Astrocyte of the cerebellum (primary cell): ENCODE data around the gene NTN1.

Experiments
- DNase-seq: peaks from one replicate; pipeline ENCODE4 v3.0.0-alpha.2; 2011; ENCODE audit warnings: low read depth
- H3K4me3 ChIP-seq: 2 replicates; pipeline ENCODE4 v1.5.1; 2011; ENCODE audit warnings: mild to moderate bottlenecking, low read depth, low read length, moderate library complexity
- in situ Hi-C: cut with HindIII; loops from 2 replicates; pipeline ENCODE4 v1.10.0; 2017; ENCODE audit warnings: low sequenced_read_pairs
- TF ChIP-seq, protein P1 (sequence below): IDR thresholded peaks from 2 replicates; pipeline ENCODE4 v1.5.1; 2012; ENCODE audit warnings: low read length, low read depth, moderate library complexity, mild to moderate bottlenecking; ENCODE audit errors: missing control alignments

Gene NTN1

DNA sequence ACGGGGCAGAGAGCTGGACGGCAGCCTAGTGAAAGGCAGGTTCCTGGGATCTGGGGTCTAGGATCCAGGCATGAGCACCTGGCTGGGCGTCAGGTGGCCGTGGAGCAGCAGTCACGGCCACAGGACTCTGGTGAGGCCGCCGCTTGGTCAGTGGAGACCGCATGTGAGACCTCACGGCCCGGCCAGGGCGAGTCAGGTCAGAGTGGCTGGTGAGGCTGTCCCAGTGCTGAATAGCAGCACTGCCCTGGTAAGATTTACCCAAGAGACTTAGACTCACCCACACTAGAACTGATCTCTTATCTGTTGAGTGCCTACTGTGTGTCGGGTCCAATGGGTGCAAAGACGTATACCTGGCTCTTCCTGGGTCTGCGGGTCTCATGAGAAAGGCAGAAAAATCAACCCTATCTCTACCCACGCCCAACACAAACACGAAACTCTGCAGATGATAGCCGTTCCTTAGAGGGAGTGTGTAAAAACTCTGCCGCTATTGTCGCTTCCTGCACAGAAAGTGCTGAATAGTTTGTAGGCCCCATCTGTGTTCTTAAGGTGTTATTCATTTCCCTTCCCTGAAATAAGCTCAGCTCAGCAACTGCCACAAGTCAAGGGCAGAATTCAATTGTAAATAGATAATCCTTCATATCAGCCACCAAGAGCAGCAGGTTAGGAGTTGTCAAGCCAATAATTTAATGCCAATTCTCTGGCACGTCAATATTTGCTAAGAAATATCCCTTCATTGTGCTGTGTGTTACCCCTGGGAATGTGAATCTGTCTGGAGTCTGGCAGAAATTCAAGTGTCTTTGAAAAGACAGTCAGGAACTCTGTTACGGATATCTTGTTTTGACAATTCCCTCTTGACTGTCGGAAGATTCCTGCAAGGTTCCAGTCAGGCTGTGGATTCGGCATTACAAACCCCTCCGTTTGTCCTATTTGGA, 240.0 kb downstream of the NTN1 start:
- in situ Hi-C loops: no loop called here
- no peak overlapping the region for H3K4me3 ChIP-seq
- DNase-seq: no peak
- TF ChIP-seq, protein P1, sequence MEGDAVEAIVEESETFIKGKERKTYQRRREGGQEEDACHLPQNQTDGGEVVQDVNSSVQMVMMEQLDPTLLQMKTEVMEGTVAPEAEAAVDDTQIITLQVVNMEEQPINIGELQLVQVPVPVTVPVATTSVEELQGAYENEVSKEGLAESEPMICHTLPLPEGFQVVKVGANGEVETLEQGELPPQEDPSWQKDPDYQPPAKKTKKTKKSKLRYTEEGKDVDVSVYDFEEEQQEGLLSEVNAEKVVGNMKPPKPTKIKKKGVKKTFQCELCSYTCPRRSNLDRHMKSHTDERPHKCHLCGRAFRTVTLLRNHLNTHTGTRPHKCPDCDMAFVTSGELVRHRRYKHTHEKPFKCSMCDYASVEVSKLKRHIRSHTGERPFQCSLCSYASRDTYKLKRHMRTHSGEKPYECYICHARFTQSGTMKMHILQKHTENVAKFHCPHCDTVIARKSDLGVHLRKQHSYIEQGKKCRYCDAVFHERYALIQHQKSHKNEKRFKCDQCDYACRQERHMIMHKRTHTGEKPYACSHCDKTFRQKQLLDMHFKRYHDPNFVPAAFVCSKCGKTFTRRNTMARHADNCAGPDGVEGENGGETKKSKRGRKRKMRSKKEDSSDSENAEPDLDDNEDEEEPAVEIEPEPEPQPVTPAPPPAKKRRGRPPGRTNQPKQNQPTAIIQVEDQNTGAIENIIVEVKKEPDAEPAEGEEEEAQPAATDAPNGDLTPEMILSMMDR: no peak

DNA sequence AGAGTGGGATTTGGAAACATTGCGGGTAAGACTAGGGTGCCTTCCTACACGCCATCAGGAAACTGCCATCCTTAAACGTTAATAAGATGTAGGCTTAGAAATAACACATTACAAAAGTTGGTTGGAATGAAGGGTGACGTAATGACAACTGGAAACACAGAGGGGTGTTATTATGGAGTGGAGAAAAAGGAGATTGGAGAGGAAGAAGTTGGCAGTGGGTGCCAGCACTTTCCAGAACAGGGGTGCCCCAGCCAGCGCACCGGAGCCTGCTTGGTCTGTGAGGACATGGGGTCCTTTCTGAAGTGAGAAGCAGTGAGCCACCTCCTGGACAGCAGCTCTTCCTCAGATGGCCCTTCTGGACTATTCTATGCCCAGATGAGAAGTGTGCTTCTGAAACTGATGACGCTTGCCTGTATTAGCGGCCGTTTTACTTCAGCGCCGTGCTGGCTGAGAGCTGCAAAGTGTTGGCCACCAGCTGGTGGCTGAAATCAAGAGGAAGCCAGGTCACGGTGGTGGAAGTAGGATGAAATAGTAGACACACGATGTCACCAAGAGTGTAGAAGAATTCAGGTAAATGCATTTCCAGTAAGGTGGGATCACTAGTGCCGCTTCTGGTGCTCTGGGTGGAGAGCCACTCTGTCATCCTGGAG, 244.8 kb downstream of the NTN1 start:
- TF ChIP-seq, protein P1: no peak
- in situ Hi-C loops: no loop called here
- H3K4me3 ChIP-seq: no peak overlapping the region
- DNase-seq: no peak

DNA sequence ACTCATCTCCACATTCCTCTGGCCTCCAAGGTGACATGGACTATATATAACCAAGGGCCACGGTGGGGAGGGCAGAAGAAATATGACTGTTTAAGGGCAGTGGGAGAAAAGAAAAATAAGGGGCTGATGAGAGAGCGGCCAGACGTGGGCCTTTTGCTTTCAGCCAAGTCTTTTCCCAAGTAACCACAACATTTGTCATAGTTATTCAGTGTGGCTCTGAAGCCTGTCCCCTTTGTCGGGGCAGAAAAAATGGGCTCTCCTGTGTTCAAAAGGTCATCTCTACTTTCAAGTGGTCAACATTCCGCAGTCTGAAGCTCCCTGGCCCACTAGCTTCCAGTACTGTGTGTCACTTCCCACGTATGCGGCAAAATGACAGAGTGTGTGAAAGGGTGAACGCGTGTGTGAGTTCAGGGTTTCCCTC, 245.4 kb downstream of the NTN1 start:
- H3K4me3 ChIP-seq: no peak overlapping the region
- in situ Hi-C loops: no loop called here
- TF ChIP-seq, protein P1: no peak
- no peak for DNase-seq

DNA sequence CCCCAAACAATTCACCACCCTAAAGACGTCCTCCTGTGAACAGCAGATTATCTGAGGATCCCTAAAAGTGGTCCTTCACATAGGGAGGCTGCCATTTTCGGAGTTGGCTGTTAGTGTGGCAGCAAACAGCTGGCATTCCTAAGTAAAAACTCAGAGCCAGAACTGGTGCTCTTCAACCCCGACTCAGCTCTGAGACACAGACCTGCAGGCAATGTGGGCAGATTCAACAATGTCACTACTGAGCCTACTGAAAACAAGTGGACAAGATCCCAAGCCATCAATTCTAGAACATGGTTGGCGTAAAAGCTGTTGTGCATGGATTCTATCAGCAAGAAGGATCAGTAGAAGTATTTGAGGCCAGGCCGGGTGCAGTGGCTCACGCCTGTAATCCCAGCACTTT, 247.2 kb downstream of the NTN1 start:
- H3K4me3 ChIP-seq: no peak overlapping the region

DNA sequence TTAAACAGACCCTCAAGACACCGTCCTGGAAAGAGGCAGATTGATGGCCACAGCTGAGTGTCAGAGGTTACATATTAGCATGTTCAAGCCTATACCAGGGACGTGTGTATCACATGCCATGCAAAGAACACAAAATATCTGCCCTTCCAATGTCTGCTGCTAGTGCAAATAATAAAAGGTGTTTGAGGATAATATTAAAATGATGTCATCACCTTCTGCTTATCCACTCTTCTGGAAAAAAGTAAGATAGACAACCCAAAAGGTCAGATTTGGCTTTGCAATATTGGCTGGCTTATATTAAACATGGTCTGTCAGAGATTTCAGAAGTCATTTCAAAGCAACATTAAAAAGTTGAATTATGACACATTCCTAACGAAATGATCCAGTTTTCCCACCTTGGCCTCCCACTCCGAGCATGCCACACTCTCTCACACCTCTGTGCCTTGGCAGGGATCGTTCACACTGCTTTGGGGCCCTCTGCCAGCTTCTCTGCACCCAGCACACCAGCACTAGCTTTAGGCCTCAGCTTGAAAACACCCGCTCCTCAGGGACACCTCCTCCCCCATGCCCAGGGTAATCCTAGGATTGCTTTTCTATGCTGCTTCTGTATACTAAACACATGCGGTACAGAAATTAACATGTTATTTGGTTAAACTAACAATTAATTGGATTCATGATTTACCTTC, 248.2 kb downstream of the NTN1 start:
- H3K4me3 ChIP-seq: no peak overlapping the region
- DNase-seq: no peak
- TF ChIP-seq, protein P1: no peak
- in situ Hi-C loops: no loop called here

More for the DNA sequence above, 247.2 kb downstream of the NTN1 start:
- in situ Hi-C loops: no loop called here
- DNase-seq: no peak
- TF ChIP-seq, protein P1: no peak

DNA sequence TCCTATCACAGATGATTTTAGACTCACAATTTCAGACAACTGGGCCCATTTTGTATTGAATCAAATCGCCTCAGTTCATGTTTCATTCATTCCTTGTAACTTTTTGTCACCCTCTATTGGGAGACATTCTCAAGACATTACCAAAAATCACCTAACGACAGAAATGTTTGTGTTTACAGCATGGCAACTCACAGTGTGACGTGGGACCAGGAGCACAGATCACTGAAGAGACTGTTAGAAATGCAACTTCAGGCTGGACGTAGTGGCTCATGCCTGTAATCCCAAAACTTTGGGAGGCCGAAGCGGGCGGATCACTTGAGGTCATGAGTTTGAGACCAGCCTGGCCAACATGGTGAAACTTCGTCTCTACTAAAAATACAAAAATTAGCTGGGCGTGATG, 249.6 kb downstream of the NTN1 start:
- in situ Hi-C loops: no loop called here
- no peak overlapping the region for H3K4me3 ChIP-seq
- no peak for DNase-seq
- TF ChIP-seq, protein P1: no peak
